C4-2B (cell line): ENCODE results near the gene UTP14C.

ENCODE experiments used
- ZFX ChIP-seq: fragments of 450-650 bp; IDR thresholded peaks from 2 replicates; pipeline ENCODE4 v1.6.1; 2017
- TF ChIP-seq, protein P1 (sequence below): fragments of 450-650 bp; conservative IDR thresholded peaks from 2 replicates; pipeline ENCODE4 v1.5.1; 2017; ENCODE audit warnings: mild to moderate bottlenecking

DNA sequence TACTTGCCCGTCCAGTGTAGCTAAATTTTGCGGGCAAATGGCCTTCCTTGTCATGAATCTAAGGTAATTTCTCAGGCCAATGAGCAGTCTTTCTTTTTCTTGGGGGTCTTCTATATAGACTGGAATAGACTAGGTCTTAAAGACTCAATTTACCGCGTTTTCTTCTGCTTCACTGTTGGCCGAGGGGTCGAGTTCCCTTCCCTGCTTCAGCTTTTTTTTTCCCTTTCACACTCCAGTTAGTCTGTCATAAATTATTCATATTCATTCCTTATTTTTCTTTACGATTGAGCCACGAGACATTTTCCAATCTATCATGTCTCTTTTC lies 12.0 kb upstream of the UTP14C start:
- TF ChIP-seq, protein P1, sequence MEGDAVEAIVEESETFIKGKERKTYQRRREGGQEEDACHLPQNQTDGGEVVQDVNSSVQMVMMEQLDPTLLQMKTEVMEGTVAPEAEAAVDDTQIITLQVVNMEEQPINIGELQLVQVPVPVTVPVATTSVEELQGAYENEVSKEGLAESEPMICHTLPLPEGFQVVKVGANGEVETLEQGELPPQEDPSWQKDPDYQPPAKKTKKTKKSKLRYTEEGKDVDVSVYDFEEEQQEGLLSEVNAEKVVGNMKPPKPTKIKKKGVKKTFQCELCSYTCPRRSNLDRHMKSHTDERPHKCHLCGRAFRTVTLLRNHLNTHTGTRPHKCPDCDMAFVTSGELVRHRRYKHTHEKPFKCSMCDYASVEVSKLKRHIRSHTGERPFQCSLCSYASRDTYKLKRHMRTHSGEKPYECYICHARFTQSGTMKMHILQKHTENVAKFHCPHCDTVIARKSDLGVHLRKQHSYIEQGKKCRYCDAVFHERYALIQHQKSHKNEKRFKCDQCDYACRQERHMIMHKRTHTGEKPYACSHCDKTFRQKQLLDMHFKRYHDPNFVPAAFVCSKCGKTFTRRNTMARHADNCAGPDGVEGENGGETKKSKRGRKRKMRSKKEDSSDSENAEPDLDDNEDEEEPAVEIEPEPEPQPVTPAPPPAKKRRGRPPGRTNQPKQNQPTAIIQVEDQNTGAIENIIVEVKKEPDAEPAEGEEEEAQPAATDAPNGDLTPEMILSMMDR, result no peak
- TF ChIP-seq ZFX, result no peak
